GM15510 (cell line): Measurements from ENCODE around the gene PPM1J.

ENCODE experiments used
- POLR2A ChIP-seq: IDR thresholded peaks from 3 replicates; pipeline ENCODE4 v1.6.1; 2011; ENCODE audit warnings: borderline replicate concordance; ENCODE audit not compliant: insufficient read length; ENCODE audit errors: extremely low read depth

PPM1J gene

DNA sequence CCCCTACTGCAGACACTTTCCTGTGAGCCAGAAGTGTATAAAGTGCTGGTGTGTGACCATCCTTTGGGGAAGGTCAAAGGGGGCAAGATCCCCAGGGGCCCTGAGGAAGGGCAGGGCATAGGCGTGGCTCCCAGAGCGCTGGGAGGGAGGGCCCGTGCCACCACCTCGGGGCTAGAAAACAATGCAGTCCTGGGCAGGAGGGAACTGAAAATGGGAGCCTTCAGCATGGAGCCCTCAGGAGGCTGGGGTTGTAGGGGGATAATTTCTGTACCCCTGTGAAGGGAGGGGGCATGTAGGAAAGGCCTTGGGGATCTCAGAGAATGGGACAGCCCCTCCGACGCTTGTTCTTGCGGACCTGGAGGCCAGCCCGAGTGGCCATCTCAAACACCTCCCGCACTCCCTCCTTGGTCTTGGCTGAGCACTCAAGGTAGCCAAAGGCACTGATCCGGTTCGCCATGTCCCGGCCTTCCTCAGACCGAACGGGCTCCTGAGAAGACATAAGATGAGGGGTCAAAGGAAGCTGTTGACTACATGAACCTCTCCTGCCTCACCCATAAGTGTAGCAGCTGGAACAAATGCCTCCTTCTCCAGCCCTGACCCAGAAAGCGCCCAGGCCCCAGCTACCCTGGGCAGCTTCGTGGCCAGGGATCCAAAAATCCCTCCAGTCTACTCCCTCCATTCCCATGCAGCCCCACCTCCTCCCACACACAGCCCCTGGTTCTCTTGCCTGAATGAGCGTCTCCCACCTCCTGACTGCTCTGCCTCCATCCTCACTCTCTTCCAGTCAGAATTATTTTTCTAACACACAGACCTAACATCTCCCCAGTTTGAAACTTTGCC lies 13.7 kb downstream of the PPM1J start:
- TF ChIP-seq POLR2A, result peak; percentile 3

DNA sequence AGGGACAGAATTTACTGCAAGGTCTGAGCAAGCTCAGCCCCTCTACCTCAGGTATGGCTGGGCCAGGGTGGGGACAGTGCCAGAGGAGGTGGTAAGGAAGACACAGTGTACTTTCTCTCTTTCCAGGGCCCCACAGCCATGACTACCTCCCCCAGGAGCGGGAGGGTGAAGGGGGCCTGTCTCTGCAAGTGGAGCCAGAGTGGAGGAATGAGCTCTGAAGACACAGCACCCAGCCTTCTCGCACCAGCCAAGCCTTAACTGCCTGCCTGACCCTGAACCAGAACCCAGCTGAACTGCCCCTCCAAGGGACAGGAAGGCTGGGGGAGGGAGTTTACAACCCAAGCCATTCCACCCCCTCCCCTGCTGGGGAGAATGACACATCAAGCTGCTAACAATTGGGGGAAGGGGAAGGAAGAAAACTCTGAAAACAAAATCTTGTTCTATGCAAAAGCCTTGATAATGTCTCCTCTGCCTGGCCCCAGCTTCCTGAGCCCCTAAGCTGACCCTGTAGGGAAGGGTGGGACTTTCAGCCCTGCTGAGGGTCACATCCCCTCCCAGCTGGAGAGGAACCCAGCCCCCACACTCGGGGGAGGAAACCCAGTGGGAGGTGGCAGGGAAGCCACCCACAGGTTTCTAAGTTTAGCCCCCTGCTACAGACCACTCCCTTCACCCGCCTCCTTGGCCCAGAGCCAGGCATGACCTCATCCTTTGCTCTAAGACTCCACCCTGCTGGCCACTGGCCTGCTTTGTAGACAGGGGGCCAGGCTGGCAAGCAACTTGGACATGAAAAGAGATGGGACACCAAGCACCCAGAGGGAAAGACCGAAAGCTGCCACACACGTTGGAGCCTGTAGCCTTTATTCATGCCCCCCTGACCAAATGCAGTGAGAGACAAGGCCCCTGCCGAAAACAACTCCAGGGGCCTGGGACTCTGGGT lies 14.6 kb downstream of the PPM1J start:
- peak; percentile 19 for TF ChIP-seq POLR2A

DNA sequence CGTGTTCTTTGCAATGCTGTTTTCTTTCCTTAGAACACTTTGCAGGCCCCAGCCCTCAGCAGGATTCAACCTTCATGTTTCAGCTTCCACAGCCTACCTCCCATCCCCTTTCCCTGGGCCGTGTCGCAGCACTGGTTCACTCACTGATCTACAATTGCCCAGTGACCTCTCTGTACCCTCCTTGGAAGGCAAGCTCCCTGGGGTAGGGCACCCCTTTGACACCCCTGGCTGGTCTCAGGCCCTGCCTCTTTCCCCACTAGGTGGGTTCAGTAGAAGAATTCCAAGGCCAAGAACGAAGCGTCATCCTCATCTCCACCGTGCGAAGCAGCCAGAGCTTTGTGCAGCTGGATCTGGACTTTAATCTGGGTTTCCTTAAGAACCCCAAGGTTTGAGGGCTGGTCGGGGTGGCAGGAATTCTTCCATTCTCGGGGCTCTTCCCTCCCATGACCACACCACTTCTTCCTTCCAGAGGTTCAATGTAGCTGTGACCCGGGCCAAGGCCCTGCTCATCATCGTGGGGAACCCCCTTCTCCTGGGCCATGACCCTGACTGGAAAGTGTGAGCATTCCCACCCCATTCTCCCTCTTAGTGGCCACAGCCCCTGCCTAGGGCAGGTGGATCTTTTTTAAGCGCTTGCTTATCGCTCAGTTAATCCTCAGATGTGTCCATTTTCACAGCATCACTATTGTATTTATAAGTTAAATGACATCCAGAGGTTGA lies 15.5 kb downstream of the PPM1J start:
- TF ChIP-seq POLR2A, result no peak

DNA sequence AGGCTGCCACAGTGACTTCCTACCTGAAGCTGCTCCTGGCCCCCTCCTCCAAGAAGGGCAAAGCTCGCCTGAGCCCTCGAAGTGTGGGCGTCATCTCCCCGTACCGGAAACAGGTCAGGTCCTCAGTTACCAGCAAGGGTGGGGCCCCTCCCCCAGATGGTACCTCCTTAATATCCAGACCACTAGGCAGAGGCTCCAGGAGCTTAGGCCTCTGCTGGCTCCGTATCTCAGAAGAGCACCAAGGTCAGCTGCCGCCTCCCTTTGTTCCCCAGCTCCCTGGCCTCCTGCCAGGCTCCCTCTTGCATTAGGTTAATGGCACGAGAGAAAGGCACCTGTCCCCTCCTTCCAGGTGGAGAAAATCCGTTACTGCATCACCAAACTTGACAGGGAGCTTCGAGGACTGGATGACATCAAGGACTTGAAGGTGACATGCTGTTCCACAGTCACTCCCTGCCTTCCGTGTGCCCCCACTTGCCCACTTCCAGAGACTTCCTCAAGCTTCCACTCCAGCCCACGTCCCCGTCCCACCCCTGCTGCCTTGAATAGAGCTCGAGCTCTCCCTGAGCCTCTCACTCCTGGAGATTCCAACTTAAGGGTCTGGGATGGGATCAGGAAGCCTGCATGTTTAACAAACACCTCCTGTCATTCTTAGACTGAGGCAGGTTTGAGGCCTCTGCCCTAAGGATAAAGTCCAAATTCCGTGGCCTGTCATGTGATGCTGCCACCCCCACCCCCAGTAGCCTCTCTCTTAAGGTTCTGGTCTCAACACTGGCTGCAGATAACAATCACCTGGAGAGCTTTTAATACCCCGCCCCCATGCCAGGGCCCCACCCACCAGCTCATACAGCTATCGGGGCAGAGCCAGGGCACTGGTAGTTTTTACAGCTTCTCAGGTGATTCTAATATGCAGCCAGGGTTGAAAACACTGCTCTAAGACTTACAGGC lies 16.5 kb downstream of the PPM1J start:
- TF ChIP-seq POLR2A, result no peak

DNA sequence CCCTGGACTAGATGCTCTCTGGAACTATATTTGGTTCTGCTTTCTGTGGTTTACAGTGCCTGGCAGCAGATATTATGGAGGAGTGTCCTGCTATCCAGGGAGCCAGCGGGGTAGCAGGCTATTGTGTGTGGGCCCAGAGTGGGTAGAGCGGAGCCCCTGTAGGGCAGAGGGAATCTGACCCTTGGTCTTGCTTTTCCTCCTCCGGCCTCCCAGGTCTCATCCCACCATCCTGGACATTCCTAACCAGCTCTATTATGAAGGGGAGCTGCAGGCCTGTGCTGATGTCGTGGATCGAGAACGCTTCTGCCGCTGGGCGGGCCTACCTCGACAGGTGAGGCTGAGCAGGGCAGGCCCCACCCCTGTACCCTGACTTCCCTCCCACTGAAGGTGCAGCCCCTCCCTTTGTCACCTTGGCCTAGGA lies 17.3 kb downstream of the PPM1J start:
- no peak for TF ChIP-seq POLR2A

DNA sequence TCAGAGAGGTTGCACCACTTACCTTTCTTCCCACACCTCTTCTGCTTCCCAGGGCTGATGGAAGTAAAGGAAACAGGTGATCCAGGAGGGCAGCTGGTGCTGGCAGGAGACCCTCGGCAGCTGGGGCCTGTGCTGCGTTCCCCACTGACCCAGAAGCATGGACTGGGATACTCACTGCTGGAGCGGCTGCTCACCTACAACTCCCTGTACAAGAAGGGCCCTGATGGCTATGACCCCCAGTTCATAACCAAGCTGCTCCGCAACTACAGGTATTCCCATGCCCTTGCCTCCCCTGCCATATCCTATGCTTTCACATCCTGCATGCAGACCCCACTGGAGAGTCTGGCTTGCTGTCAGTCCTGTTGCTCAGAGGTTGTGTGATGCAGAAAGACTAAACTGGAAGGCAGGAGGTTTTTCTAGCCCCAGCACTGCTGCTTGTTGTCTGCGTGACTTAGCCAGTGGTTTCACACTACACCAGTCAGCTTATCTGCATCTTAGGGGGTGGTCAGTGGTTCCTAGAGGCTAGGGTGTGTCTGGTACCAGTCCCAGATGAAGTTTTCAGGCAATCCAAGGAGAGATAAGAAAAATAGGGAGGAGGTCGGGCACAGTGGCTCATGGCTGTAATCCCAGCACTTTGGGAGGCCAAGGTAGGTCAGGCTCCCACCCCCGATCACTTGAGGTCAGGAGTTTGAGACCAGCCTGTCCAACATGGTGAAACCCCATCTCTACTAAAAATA lies 18.4 kb downstream of the PPM1J start:
- no peak for TF ChIP-seq POLR2A

DNA sequence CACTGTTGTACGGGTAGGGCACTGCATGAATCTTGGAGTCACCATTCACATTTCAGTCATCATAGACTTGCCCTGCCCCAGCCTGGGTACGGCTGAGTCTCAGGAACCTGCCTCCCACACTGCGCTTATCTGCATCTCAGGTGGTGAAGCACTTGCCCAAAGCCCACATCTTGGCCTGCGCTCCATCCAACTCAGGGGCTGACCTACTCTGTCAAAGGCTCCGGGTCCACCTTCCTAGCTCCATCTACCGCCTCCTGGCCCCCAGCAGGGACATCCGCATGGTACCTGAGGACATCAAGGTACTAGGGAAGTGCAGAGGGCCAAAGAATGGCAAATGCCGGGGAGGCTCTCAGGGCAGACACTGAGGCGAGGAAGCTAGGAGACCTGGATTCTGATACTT lies 19.9 kb downstream of the PPM1J start:
- no peak for TF ChIP-seq POLR2A

DNA sequence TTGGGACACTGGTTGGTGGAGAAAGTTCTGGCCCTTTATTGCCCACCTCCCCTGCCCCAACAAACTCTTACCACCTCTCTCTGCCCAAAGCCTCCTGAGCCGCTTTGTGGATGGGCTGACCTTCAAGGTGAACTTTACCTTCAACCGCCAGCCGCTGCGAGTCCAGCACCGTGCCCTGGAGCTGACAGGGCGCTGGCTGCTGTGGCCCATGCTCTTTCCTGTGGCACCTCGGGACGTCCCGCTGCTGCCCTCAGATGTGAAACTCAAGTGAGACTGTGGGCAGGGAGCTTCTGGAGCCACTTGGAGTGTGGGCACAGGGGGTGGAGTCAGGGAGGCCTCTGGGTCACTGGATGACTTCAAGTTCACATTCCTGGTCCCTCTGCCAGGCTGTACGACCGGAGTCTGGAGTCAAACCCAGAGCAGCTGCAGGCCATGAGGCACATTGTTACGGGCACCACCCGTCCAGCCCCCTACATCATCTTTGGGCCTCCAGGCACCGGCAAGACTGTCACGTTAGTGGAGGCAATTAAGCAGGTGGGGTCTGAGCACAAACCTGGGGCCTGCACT lies 20.7 kb downstream of the PPM1J start:
- no peak for TF ChIP-seq POLR2A

DNA sequence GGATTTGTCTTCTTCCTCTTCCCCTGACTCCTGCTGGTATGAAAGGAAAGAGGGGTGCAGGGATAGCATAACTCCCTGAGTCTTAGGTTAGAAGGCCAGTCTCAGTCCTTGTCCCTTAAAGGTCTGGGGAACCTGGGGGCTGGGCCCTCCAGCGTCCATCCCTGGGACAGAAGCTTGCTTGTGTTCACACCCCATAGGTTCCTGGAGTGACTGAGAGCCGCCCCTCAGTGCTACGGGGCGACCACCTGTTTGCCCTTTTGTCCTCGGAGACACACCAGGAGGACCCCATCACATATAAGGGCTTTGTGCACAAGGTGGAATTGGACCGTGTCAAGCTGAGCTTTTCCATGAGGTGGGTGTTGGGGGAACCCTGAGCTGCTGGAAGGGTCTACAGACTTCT lies 21.3 kb downstream of the PPM1J start:
- no peak for TF ChIP-seq POLR2A

DNA sequence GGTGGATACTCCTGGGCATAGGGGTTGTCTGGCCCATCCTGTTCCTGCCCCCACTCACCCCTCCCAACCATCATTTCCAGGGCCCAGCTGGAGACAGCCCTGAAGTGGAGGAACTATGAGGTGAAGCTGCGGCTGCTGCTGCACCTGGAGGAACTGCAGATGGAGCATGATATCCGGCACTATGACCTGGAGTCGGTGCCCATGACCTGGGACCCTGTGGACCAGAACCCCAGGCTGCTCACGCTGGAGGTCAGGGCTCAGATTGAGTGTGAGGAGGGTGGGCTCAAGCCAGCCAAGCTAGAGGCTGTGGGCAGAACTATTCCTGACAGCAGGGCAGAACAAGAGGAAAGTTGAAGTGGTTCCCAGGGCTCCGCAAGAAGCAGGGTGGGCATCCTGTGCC lies 22.5 kb downstream of the PPM1J start:
- TF ChIP-seq POLR2A, result no peak

DNA sequence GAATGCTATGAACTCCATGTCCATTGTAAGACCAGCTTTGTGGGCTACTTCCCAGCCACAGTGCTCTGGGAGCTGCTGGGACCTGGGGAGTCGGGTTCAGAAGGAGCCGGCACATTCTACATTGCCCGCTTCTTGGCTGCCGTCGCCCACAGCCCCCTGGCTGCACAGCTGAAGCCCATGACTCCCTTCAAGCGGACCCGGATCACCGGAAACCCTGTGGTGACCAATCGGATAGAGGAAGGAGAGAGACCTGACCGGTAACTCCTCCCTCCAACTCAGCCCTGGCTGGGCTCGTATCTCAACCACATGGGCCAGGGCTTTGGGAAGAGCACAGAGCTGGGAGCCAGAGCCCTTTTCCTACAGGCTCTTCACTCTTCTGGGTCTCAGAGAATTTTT lies 25.3 kb downstream of the PPM1J start:
- TF ChIP-seq POLR2A, result no peak

DNA sequence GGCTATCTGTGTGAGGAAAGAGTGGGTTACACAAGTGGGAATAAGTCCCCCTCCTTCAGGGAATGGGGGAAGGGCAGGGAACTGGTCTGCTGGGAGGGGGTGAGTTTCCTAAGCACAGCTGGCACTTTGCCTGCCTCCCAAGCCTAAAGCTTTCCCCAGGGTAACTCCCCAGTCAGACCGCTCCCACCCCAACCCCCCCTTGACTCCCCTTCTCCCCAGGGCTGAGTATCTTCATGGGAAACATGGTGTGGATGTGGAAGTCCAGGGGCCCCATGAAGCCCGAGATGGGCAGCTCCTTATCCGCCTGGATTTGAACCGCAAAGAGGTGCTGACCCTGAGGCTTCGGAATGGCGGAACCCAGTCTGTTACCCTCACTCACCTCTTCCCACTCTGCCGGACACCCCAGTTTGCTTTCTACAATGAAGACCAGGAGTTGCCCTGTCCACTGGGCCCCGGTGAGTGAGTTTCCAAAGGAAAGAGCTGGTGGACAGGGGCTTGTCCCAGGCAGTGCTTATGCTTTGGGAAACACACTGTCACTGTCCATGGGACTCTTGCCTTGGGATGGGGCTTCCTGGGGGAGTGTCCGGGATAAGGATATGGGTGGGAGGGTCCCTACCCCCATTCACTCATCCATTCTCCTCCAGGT lies 25.8 kb downstream of the PPM1J start:
- no peak for TF ChIP-seq POLR2A

DNA sequence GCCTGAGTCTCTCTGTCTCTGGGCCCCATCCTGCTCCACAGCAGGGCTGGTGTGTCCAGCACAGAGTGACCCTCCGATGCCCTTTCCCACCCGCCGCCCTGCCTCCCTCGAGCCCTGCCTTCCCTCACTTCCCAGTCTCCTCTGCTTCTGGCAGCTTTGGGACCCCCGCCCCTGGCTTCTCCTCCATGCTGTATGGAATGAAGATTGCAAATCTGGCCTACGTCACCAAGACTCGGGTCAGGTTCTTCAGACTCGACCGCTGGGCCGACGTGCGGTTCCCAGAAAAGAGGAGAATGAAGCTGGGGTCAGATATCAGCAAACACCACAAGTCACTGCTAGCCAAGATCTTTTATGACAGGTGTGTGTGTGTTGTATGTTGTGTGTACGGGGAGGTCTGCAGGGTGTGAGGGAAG lies 26.3 kb downstream of the PPM1J start:
- TF ChIP-seq POLR2A, result no peak
